Measurements from ENCODE around the gene ASXL1. TPM values are rescaled to one million over a fixed set of nuclear protein-coding genes. Genes with fewer than 3 reads are reported as not detected.

Gene ASXL1
- total RNA-seq, 1 donor from 2014 or later = 90.8 TPM

DNA sequence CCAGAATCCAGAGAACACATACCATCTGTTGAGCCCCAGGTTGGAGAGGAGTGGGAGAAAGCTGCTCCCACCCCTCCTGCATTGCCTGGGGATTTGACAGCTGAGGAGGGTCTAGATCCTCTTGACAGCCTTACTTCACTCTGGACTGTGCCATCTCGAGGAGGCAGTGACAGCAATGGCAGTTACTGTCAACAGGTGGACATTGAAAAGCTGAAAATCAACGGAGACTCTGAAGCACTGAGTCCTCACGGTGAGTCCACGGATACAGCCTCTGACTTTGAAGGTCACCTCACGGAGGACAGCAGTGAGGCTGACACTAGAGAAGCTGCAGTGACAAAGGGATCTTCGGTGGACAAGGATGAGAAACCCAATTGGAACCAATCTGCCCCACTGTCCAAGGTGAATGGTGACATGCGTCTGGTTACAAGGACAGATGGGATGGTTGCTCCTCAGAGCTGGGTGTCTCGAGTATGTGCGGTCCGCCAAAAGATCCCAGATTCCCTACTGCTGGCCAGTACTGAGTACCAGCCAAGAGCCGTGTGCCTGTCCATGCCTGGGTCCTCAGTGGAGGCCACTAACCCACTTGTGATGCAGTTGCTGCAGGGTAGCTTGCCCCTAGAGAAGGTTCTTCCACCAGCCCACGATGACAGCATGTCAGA is 77.4 kb downstream of the ASXL1 start:
- Mint-ChIP-seq H3K36me3 (ENCODE audit: low read depth, unreplicated experiment) (peaks cover 48% of the 10 kb centered on the region), H3K9me3 (ENCODE audit: unreplicated experiment) (no peaks in the 10 kb centered on the region), H3K4me1 (ENCODE audit: unreplicated experiment) (peaks cover 51% of the 10 kb centered on the region), H3K27me3 (ENCODE audit: unreplicated experiment) (peaks cover 10% of the 10 kb centered on the region), H3K27ac (ENCODE audit: unreplicated experiment) (no peak overlapping the region), H3K4me3 (ENCODE audit: unreplicated experiment) (peak overlapping the region; percentile 74)
- DNase-seq (ENCODE audit: low spot score) = no peak
- TF ChIP-seq, protein P1, sequence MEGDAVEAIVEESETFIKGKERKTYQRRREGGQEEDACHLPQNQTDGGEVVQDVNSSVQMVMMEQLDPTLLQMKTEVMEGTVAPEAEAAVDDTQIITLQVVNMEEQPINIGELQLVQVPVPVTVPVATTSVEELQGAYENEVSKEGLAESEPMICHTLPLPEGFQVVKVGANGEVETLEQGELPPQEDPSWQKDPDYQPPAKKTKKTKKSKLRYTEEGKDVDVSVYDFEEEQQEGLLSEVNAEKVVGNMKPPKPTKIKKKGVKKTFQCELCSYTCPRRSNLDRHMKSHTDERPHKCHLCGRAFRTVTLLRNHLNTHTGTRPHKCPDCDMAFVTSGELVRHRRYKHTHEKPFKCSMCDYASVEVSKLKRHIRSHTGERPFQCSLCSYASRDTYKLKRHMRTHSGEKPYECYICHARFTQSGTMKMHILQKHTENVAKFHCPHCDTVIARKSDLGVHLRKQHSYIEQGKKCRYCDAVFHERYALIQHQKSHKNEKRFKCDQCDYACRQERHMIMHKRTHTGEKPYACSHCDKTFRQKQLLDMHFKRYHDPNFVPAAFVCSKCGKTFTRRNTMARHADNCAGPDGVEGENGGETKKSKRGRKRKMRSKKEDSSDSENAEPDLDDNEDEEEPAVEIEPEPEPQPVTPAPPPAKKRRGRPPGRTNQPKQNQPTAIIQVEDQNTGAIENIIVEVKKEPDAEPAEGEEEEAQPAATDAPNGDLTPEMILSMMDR (IDR thresholded peaks at IDR 0.05; ENCODE audit: unreplicated experiment) = no peak

DNA sequence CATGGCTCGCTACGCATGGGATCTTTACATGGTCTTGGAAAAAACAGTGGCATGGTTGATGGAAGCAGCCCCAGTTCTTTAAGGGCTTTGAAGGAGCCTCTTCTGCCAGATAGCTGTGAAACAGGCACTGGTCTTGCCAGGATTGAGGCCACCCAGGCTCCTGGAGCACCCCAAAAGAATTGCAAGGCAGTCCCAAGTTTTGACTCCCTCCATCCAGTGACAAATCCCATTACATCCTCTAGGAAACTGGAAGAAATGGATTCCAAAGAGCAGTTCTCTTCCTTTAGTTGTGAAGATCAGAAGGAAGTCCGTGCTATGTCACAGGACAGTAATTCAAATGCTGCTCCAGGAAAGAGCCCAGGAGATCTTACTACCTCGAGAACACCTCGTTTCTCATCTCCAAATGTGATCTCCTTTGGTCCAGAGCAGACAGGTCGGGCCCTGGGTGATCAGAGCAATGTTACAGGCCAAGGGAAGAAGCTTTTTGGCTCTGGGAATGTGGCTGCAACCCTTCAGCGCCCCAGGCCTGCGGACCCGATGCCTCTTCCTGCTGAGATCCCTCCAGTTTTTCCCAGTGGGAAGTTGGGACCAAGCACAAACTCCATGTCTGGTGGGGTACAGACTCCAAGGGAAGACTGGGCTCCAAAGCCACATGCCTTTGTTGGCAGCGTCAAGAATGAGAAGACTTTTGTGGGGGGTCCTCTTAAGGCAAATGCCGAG is 78.2 kb downstream of the ASXL1 start:
- H3K4me3 Mint-ChIP-seq (ENCODE audit: unreplicated experiment) = peak overlapping the region; percentile 51
- peaks cover 48% of the 10 kb centered on the region for H3K36me3 Mint-ChIP-seq (ENCODE audit: low read depth, unreplicated experiment)
- H3K27ac Mint-ChIP-seq (ENCODE audit: unreplicated experiment) = peak overlapping the region; percentile 42
- H3K9me3 Mint-ChIP-seq (ENCODE audit: unreplicated experiment) = no peaks in the 10 kb centered on the region
- peaks cover 10% of the 10 kb centered on the region for H3K27me3 Mint-ChIP-seq (ENCODE audit: unreplicated experiment)
- H3K4me1 Mint-ChIP-seq (ENCODE audit: unreplicated experiment) = peaks cover 50% of the 10 kb centered on the region
- TF ChIP-seq, protein P1 (IDR thresholded peaks at IDR 0.05; ENCODE audit: unreplicated experiment) = no peak
- no peak for DNase-seq (ENCODE audit: low spot score)

DNA sequence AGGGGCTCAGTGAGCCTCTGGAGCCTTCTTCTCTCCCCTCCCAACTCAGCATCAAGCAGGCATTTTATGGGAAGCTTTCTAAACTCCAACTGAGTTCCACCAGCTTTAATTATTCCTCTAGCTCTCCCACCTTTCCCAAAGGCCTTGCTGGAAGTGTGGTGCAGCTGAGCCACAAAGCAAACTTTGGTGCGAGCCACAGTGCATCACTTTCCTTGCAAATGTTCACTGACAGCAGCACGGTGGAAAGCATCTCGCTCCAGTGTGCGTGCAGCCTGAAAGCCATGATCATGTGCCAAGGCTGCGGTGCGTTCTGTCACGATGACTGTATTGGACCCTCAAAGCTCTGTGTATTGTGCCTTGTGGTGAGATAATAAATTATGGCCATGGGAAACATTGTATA is 78.8 kb downstream of the ASXL1 start:
- DNase-seq (ENCODE audit: low spot score) = no peak
- TF ChIP-seq, protein P1 (IDR thresholded peaks at IDR 0.05; ENCODE audit: unreplicated experiment) = no peak
- H3K36me3 Mint-ChIP-seq (ENCODE audit: low read depth, unreplicated experiment) = peaks cover 48% of the 10 kb centered on the region
- H3K4me3 Mint-ChIP-seq (ENCODE audit: unreplicated experiment) = peak overlapping the region; percentile 28
- peaks cover 49% of the 10 kb centered on the region for H3K4me1 Mint-ChIP-seq (ENCODE audit: unreplicated experiment)
- H3K27ac Mint-ChIP-seq (ENCODE audit: unreplicated experiment) = no peak overlapping the region
- peaks cover 10% of the 10 kb centered on the region for H3K27me3 Mint-ChIP-seq (ENCODE audit: unreplicated experiment)
- no peaks in the 10 kb centered on the region for H3K9me3 Mint-ChIP-seq (ENCODE audit: unreplicated experiment)

DNA sequence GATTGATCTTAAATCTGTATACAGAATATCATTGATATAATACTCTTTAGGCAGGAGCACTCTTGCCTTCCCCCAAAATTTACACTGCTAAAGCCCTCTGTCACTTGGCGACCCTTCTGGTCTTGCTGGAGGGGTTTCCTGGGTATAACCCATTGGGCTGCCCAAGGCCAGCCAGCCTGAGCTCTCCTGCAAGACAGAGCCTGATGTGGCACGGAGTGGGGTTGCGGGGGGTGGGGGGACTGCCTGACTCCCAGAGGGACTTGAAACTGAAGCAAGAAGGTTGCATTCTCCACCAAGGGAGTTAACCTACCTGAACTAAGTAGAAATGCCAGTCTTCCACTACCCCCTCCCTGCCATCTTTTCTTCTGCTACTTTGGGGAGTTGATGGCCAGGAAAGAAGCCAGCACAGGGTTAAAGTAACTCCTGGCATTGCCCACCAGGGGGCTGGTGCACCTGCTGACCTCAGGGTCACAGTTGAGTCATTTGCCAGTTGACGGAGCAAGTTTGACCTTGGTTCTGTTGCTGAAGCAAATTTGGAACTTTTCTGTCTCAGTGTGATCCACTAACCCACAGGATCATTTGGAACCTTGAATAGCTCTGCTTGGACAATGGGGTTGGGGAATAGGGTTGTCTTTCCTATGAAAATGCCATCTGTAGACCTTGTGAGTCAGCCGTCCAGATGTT is 79.4 kb downstream of the ASXL1 start:
- no peaks in the 10 kb centered on the region for H3K9me3 Mint-ChIP-seq (ENCODE audit: unreplicated experiment)
- no peak overlapping the region for H3K27ac Mint-ChIP-seq (ENCODE audit: unreplicated experiment)
- TF ChIP-seq, protein P1 (IDR thresholded peaks at IDR 0.05; ENCODE audit: unreplicated experiment) = peak; percentile 49
- H3K4me1 Mint-ChIP-seq (ENCODE audit: unreplicated experiment) = peaks cover 49% of the 10 kb centered on the region
- H3K27me3 Mint-ChIP-seq (ENCODE audit: unreplicated experiment) = peaks cover 10% of the 10 kb centered on the region
- H3K36me3 Mint-ChIP-seq (ENCODE audit: low read depth, unreplicated experiment) = peaks cover 49% of the 10 kb centered on the region
- H3K4me3 Mint-ChIP-seq (ENCODE audit: unreplicated experiment) = peak overlapping the region; percentile 28
- no peak for DNase-seq (ENCODE audit: low spot score)

Data from endothelial cell (in vitro differentiated cells).